AG04450 (cell line): ENCODE results near the gene ATXN2L. TPM values are rescaled to one million over a fixed set of nuclear protein-coding genes. Genes with fewer than 3 reads are reported as not detected.

ENCODE experiments used
- CTCF ChIA-PET: fragments of 300-600, 350-600 bp; formaldehyde crosslinking; extraction: SDS; loops from one replicate; lab custom pipeline; 2022; ENCODE audit warnings: antibody characterized with exemption, inconsistent platforms; lab: Charles Lee
- POLR2A ChIA-PET: fragments of 350-600 bp; formaldehyde crosslinking; extraction: SDS; loops from one replicate; lab custom pipeline; 2021; ENCODE audit warnings: antibody characterized with exemption, inconsistent platforms; lab: Yijun Ruan, JAX
- DNase-seq: peaks from one replicate; pipeline ENCODE4 v3.0.0-alpha.2; 2011; ENCODE audit warnings: low read depth, low spot score
- H3K27ac ChIP-seq: one replicate; pipeline ENCODE4 v1.5.1; 2012; ENCODE audit warnings: low read depth, low read length, control low read depth
- H3K27me3 ChIP-seq: one replicate; pipeline ENCODE4 v1.6.0; 2012; ENCODE audit warnings: low read length; ENCODE audit not compliant: control insufficient read depth, insufficient read depth
- H3K4me3 ChIP-seq: 2 replicates; pipeline ENCODE4 v1.5.1; 2011; ENCODE audit warnings: mild to moderate bottlenecking, low read depth, low read length, control low read depth
- H3K9me3 ChIP-seq: 2 replicates; pipeline ENCODE4 v1.5.1; 2012; ENCODE audit warnings: low read length; ENCODE audit not compliant: control insufficient read depth, insufficient read depth
- polyA plus RNA-seq: library from polyadenylated mRNA; depleted of rRNA; stranded (reverse); fragments of >200 nt; gene quantifications from 2 replicates; pipeline ENCODE4 v1.2.3, GENCODE V29; 2011
- TF ChIP-seq, protein P1 (sequence below): IDR thresholded peaks from 2 replicates; pipeline ENCODE4 v1.5.1; 2011; ENCODE audit warnings: low read depth, low read length, control low read depth, inconsistent platforms

The ATXN2L gene
- polyA plus RNA-seq, 1 experiment: 19.7 TPM

DNA sequence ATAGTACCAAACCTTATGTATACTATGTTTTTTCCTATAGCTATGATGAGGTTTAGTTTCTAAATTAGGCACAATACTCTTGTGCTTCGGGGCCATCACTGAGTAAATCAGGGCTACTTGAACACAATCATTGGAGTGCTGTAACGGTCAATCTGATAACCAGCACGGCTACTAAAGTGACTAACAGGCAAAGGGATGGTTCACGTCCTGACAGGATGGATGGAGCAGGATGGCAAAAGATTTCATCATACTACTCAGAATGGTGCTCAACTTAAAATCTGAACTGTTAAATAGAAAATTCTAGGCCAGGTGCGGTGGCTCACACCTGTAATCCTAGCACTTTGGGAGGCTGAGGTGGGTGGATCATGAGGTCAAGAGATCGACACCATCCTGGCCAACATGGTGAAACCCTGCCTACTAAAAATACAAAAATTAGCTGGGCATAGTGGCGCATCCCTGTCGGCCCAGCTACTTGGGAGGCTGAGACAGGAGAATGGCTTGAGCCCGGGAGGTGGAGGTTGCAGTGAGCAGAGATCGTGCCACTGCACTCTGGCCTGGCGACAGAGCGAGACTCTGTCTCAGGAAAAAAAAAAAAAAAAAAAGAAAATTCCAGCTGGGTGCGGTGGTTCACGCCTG is 16.3 kb downstream of the ATXN2L start:
- Histone ChIP-seq H3K27ac (no peak overlapping the region), H3K4me3 (no peak overlapping the region), H3K9me3 (no peaks in the 10 kb centered on the region; the same call in 1 of the 2 replicates), H3K27me3 (no peaks in the 10 kb centered on the region)
- CTCF ChIA-PET: no interaction called here
- TF ChIP-seq, protein P1, sequence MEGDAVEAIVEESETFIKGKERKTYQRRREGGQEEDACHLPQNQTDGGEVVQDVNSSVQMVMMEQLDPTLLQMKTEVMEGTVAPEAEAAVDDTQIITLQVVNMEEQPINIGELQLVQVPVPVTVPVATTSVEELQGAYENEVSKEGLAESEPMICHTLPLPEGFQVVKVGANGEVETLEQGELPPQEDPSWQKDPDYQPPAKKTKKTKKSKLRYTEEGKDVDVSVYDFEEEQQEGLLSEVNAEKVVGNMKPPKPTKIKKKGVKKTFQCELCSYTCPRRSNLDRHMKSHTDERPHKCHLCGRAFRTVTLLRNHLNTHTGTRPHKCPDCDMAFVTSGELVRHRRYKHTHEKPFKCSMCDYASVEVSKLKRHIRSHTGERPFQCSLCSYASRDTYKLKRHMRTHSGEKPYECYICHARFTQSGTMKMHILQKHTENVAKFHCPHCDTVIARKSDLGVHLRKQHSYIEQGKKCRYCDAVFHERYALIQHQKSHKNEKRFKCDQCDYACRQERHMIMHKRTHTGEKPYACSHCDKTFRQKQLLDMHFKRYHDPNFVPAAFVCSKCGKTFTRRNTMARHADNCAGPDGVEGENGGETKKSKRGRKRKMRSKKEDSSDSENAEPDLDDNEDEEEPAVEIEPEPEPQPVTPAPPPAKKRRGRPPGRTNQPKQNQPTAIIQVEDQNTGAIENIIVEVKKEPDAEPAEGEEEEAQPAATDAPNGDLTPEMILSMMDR: no peak
- POLR2A ChIA-PET: no interaction called here
- no peak for DNase-seq

DNA sequence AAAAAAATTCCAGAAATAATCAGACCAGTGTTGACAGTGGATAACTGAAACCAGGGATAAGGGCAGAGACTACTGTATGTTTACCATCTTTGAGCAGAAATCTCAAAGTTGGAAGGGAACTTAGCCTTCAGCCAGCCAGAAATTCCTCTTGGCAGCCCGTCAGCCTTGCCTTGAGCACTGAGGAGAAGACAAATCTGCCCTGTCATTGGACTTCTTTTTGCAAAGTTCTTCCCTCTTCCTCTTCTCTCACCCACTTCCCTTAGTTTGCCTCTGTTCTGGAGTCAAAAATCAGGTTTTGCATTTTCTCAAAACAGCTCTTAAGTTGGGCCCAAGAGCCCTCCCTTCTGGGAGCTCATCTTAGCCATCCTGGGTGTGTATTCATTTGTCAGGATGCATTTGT is 17.1 kb downstream of the ATXN2L start:
- ChIA-PET CTCF (no interaction called here), POLR2A (no interaction called here)
- DNase-seq: no peak
- TF ChIP-seq, protein P1: no peak
- H3K9me3 ChIP-seq: no peaks in the 10 kb centered on the region
- H3K4me3 ChIP-seq: no peak overlapping the region
- peak overlapping the region; percentile 0 for H3K27ac ChIP-seq
- no peaks in the 10 kb centered on the region for H3K27me3 ChIP-seq

- Histone ChIP-seq H3K4me3 (no peak overlapping the region), H3K27ac (no peak overlapping the region), H3K9me3 (peaks cover 3% of the 10 kb centered on the region; the same call in 1 of the 2 replicates), H3K27me3 (no peaks in the 10 kb centered on the region)
- ChIA-PET CTCF (interaction anchor here (1.2 kb wide), 1 partner anchor 102 kb away, joined by 3 read pairs; no protein-coding TSS in a partner anchor), POLR2A (interaction anchor here (1.3 kb wide), 1 partner anchor 10 kb away, joined by 6 read pairs; no protein-coding TSS in a partner anchor)
- TF ChIP-seq, protein P1: no peak
- no peak for DNase-seq
Measured at GRCh38 chr16:28842696-28843095, 19.9 kb downstream of the ATXN2L start.

- DNase-seq: no peak
- CTCF ChIA-PET: no interaction called here
- POLR2A ChIA-PET: no interaction called here
- Histone ChIP-seq H3K27ac (no peak overlapping the region), H3K4me3 (no peak overlapping the region), H3K9me3 (peaks cover 3% of the 10 kb centered on the region; the same call in 1 of the 2 replicates), H3K27me3 (no peaks in the 10 kb centered on the region)
- TF ChIP-seq, protein P1: no peak
Measured at GRCh38 chr16:28843766-28844165, 21.0 kb downstream of the ATXN2L start.

DNA sequence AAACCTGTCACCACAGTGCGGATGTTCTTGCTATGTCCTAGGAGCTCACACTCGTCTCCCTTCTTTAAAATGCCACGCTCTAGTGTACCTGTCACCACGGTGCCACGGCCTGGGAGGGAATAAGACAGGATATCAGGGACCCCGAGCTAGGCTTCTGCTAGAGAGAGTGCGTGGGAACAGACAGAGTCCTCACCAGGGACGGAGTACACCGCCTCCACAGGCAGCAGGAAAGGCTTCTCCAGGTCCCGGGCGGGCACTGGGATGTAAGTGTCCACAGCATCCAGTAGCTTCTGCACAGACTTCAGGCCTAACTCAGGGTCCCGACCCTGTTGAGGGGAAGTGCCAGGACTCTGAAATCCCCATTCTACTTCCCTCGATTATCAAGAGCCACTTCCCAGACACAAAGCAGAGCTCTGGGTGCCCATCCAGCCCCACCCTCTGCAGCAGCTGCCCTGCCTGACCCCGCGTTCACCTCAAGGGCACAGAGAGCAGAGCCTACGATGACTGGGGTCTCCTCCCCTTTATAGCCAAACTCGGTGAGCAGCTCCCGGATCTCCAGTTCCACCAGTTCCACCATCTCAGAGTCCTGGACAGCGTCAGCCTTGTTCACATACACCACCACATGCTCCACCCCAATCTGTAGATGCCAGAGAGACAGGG is 21.6 kb downstream of the ATXN2L start:
- CTCF ChIA-PET: interaction anchor here (1.0 to 1.3 kb wide), 2 partner anchors 20 to 101 kb away, joined by 3 to 4 read pairs; no protein-coding TSS in a partner anchor

More for the DNA sequence above, 21.6 kb downstream of the ATXN2L start:
- no peaks in the 10 kb centered on the region for H3K27me3 ChIP-seq
- H3K27ac ChIP-seq: no peak overlapping the region
- DNase-seq: no peak
- no peak overlapping the region; the same call in 1 of the 2 replicates for H3K4me3 ChIP-seq
- TF ChIP-seq, protein P1: no peak
- H3K9me3 ChIP-seq: peaks cover 3% of the 10 kb centered on the region; the same call in 1 of the 2 replicates
- POLR2A ChIA-PET: no interaction called here
